ENCODE data around the gene TCERG1.

The TCERG1 gene

DNA sequence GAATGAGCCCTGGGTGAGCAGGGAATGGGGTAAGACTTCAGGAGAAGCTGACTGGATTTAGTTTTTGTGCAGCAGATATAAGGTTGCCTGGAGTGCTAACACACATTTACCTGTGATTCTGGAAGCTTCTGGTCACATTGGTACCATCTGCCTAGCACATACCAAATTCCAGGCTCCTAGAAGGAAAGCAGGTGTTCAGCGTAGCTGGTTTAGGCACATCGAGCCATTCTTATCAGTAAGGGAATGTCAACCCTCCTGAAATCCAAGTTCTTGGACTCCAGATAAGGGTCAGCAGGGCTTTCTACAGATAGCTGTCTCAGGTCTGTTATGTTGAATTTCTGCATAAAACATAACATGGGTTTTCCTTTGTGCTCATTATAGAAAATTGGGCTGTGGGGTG is 10.3 kb downstream of the TCERG1 start:
- DNase-seq (ENCODE audit: low read depth): no peak

DNA sequence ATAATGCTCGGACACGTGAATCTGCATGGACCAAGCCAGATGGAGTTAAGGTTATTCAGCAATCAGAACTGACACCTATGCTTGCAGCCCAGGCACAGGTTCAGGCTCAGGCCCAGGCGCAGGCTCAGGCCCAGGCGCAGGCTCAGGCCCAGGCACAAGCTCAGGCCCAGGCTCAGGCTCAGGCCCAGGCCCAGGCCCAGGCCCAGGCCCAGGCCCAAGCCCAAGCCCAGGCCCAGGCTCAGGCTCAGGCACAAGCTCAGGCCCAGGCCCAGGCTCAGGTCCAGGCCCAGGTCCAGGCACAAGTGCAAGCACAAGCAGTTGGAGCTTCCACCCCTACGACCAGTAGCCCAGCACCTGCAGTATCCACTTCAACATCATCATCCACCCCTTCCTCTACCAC is 11.8 kb downstream of the TCERG1 start:
- DNase-seq (ENCODE audit: low read depth): no peak

DNA sequence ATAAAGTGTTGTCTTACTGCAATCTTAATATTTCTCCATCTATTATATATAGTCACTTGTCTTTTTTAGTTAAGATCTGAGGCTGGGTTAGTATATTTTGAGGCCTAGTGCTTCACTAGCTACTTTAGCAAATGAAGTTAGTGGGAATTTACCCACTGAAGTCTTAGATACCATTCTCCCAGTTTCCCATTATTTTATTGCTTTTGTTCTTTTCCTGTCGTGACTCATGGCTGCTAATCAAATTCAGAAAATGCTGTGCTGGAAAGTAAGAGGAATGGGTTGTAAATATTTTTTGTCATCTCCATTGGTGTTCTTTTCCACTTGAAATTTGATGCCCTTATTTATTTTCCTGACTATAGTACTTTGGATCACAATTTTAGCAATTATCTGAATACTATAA is 14.2 kb downstream of the TCERG1 start:
- no peak for DNase-seq (ENCODE audit: low read depth)

DNA sequence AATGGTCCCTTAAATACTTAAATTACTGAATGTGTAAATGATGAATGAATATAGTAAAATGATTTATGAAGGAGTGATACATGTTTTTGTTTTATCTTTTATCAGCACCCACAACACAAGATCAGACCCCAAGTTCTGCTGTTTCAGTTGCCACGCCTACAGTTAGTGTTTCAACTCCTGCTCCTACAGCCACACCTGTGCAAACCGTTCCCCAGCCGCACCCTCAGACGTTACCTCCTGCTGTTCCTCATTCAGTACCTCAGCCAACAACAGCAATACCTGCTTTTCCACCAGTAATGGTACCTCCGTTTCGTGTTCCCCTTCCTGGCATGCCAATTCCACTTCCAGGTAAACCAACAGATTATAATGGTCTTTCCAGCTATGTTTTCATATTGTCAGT is 16.3 kb downstream of the TCERG1 start:
- no peak for DNase-seq (ENCODE audit: low read depth)

DNA sequence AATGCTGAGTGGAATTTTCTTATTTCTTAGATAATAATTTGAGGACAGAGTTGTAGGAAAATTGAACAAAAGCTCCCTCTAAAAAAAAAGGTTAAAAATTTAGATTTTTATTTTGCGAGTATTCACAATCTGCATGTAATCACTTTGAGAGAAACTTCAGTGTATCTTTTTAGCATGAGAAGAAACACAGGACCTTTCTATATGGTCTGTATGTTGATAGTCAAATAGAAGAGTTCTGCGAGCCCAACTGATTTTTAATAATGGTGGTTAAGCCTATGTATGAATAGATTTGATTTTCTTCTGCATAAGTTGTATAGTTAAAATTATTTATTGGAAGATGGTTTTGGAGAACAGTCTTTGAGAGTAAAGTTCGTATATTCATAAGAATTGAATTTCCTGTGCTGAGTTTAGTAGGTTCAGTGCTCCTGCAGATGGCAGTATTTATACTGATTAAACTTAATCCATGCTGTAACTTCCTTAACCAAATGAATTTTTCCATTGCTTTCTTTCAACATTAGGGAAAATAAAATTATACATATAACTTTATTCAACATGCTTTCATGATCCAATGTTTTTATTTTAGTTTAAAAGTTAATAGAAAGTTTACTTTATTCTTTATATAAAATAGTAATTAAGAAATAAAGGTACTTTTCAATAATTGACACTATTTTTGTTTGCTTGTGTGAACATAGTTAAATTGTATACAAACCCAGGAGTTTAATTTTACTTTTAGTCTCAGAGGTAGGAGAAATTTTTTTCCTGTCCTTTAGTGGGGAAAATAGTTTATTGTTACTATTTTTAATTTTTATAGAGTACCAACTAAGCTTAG is 19.6 kb downstream of the TCERG1 start:
- no peak for DNase-seq (ENCODE audit: low read depth)

DNA sequence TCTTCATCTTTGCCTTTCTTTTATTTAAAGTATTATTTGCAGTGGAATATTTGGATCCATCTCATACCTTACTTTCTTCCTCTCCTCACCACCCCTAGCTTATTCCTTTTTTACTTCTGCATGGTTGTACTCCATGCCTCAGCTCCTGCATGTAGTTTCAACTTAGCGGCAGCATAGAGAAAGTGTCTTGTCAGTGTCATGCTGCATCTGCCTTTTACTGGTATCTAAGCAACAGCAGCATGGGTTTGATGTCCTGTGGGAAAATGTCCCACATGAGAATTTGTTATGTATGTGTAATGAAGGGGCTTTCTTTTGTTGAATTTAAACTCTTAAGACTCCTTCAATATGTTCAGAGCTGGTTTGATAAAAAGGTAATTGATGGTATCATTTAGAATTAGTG is 20.6 kb downstream of the TCERG1 start:
- no peak for DNase-seq (ENCODE audit: low read depth)

DNA sequence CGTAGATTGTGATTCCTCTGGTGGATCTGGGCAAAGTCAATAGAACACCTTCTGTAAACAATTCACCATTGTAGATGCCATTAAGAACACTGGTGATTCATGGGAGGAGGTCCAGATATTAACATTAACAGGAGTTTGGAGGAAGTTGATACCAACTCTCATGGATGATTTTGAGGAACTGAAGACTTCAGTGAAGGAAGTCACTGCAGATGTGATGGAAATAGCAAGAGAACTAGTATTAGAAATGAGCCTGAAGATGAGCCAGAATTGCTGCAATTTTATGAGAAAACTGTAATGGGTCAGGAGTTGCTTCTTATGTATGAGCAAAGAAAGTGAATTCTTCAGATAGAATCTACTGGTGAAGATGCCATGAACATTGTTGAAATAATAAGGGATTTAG is 26.9 kb downstream of the TCERG1 start:
- no peak for DNase-seq (ENCODE audit: low read depth)

DNA sequence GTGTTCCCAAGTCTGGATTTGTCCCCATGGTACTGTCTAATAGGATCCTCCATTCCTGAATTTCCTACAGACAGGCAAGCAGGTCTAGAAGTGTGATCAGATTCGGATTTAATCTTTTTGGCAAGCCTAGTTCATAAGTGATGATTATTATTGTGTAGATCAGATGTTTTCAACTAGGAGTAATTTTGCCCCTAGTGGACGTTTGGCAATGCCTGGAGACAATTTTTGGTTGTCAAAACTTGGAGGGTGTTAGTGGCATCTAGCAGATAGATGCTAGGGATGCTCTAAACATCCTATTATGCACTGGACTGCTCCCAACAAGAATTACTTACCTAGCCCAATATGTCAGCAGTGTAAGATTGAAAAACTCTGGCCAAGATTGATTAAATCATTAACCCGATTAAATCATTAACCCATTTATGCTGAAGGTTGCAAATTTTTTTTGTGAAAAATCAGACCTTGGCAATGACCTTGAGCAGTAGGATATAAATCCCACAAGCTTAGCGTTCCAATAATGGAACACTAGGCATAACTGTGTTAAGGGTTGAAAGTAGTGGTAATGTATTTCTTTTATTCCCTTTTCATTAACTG is 28.2 kb downstream of the TCERG1 start:
- DNase-seq (ENCODE audit: low read depth): no peak

DNA sequence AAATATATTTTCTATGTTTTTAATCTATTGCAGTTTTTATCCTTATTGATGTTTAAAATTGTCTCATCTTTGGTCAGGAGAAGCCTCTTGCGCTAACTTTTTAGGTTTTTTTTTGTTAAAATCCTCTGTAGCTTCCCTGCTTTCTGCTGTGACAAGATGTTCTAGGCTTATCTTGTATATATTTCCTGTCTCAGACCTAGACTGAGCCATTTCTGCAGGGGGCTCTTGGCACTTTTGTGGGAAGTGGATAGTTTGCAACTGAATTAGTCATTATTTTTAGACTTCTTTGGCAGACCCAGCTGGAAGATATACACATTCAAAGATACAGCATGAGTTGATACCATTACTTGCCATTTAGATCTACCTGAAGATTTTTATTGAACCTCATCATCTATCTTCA is 28.8 kb downstream of the TCERG1 start:
- no peak for DNase-seq (ENCODE audit: low read depth)

DNA sequence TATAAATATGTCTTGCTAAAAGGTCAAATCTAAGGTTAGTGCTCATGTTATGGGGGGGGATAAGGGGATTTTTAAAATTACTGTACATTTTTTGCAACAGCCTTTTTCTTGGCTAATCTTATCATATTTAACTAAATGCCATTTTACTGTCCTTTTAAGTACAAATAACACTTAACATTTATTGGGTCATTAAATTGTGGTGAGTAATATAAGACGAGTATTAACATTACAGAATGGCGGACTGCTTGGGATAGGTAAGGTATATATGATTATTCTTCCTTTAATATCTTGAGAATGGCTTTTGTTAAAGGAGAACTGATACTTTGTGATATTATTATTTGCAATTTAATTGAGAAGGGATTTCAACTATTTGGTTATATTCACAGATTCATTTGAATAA is 35.6 kb downstream of the TCERG1 start:
- no peak for DNase-seq (ENCODE audit: low read depth)

DNA sequence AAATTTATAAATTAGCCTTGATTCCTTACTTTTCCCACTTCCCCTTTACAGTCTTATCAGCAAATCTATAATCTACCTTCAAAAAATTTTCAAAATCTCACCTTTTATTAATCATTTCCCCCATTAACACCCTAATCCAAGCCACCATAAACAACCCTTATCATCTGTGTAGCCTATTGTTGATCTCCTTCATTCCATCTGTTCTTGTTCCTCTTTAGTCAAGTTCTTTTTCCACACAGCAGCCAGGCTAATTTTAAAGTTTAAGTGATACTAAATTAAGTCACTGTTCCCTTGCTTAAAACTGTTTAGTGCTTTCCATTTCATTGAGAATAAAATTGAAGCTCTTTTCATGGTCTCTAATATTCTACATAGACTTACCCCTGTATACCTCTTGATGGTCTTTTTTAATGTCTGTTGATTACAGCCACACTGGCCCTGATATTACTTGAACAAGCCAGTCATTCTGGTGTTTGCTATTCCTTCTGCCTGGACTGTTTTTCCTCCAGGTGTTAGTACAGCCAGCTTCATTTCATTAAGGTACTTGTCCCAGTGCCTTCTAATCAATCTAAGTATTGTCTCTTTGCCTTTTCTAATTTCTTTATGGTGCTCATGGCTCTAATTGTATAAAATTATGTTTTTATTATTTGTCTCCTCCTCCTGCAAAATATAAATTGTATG is 37.7 kb downstream of the TCERG1 start:
- DNase-seq (ENCODE audit: low read depth): no peak

DNA sequence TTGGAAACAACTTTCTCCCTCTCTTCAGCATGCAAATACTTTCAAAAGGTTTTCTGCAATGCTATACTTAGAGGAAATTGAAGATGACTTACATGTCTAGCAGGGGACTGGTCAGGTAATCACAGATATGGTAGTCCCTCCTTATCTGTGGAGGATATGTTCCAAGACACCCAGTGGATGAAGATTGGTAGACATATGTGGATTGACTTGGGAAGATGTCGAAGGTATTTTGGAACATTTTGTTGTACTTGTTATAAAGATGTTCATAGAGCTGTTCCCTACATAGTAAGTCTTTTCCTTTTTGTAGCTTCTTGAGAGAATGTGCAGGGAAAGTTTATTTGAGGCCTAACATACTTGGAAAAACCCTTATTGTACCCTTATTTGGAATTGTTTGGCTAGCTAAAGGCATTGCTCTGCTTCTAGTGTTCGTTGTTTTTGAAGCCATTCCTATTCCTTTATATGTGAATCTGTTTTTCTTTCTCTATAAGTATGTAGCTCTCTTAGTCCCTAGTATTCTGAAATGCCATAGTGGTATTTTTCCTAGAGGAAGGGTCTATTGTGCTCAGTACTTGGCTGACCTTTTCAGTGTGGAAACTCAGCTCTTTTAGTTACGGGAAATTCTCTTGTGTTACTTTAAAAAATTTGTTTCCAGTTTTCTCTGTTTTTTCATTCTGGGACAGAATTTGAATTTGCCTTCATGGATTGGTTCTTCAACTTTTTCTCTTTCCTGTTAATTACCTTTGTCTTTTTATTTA is 43.1 kb downstream of the TCERG1 start:
- DNase-seq (ENCODE audit: low read depth): no peak

DNA sequence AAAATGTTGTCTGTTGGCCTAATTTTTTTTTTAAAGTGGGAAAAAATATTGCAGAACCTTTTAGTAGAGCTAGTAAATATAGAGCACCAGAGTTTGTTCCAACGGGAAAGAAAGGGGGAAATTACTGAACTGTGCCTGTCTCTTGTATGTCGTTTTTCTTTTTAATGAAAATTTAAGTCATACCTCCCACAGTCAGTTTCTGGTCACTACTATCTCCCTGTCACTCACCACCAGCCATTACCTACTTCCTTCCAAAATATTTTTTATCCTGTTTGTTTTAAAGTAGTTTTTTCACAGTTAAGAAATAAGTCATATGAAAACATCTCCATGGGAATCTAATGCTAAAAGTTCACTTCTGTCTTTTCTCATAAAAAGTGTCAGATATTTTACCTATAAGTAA is 47.5 kb downstream of the TCERG1 start:
- DNase-seq (ENCODE audit: low read depth): no peak

DNA sequence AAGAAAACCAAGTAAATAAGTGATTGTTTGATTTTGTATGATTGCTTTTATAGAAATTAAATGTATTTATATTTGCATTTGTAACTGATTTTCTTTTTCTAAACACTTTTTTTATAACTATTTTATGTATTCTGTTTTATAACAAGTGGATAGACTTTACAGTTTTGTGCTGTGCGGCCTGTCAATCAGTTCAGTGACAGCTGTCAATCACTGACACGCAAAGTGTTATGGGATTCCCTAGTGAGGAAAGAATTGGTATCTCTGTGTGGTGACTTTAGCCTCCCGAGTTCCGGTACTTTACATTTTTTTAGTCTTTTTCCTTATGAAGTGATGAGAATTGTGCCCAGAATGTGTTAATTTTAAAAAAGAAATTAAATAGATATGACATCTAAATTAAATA is 52.5 kb downstream of the TCERG1 start:
- no peak for DNase-seq (ENCODE audit: low read depth)

DNA sequence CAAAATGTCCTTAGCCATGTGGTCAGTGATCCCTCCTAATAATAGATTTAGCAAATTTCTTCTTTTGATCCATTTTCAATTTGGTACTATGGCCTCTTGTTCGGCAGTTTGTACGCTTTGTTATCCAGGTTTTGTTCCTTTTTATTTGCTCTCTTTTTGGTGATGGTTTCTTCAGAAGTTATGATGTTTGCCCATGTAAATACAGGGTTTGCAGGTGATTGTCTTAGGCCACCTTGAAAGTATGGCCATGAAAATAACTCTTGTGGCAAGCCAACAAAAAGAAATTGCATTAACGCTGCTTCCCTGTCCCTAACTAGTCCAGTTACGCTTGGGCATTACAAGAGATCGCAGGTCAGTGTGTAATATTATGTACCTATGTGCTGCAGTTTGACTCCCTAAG is 60.3 kb downstream of the TCERG1 start:
- no peak for DNase-seq (ENCODE audit: low read depth)

DNA sequence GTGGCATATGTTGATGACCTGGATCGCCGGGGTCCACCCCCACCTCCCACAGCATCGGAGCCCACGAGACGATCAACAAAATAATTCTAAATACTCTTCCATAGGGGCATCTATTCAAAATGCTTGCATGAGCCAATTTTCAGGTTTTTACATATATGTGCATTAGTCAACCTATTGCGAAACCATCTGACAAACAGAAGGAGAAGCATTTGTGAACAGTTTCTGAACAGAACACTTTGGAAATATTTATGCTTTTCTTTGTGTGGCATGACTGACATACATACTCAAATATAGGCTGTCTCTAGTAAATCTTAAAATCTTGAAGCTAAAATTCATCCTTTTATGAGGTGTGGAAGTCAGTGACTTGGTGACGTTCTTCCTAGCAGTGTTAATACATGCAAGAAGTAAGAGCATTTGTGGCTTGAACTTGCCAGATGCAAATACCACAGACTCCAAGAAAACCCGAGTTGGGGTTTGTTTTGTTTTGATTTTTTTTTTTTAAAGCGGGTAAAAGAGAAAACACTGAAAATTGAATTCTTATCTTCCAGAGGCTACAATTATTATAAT is 63.5 kb downstream of the TCERG1 start:
- no peak for DNase-seq (ENCODE audit: low read depth)

DNA sequence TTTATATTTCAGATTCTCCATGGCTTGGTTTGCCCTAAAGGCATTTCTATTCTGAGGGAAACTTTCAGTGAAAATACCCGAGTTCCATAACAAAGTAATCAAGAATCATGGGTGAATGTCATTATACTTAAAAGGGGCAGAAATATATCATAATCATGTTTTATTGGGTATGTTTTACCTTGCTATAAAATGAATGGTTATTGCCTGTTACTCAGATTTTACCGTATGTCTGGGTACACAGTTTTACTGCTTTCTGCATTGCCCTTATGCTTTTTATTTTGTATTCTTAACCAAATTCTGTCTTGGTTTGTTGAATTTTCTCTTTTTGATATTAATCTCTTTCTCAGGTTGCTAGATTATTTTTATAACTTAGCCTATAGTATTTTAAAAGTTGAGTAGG is 66.3 kb downstream of the TCERG1 start:
- no peak for DNase-seq (ENCODE audit: low read depth)

DNA sequence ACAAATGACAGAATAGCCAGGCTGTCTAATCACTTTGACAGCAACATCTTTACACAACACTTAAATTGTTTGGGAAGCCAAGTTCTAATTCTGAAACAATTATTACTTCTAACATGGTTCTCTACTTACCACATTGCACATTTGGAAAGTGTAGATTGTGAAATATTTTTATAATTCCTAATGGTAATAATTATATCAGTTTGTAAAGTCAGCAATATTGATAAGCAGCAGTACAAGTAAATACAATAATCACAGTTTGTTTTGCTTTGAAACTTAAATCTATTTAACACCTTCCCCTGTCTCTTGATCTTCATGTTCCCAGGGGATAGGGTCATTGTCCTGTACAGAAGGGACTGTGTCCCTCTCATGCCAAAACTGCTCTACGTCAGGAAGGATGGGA is 67.4 kb downstream of the TCERG1 start:
- no peak for DNase-seq (ENCODE audit: low read depth)

DNA sequence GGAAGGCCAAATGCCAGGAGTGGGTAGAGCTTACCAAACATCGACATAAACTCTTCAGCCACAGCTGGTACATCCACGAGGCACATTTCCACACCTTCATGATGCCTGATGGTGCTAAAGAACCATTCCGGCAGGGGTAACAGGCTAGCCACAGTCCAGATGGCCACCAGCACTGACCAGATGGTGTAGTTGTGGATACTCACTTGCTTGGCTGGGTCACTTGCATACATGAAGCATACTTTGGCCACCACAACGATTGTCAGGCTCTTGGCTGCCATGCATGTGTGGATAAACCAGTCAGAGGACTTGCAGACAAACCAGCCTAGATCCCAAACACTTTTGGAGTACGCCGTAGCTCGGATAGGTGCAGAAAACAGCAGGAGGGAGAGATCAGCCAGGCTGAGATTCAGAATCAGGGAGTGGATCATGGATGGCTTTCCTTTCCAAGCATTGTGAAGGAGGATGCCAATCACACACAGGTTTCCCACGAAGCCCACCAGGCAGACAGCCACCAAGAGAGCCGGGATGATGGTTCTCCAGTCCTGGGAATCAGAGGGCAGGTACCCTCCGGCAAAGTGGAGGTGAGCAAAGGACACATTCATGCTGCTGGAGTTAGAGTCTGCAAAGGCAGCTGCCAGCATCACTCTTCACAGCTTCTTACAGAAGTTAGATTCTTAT is 68.5 kb downstream of the TCERG1 start:
- no peak for DNase-seq (ENCODE audit: low read depth)

DNA sequence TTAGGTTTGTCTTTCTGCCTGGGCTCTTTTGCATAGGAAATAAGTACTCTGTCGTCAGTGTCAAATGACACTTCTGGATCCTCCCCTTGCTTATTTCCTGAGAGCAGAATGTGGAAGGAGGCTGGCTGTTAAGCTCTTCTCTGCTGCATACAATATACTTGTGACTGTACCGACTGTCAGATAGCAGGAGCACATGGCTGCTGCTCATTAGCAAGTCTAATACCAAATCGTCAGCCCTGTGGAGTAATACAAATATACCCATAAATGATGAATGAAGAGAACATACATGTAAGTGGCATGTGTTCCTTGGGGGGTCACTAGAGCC is 69.0 kb downstream of the TCERG1 start, which contains the start of gene GPR151:
TSS of gene GPR151 (minus strand) at position 40 of the 325 bp plus-strand sequence. CDS start 77 bp downstream, outside the sequence.
- DNase-seq (ENCODE audit: low read depth): no peak

DNA sequence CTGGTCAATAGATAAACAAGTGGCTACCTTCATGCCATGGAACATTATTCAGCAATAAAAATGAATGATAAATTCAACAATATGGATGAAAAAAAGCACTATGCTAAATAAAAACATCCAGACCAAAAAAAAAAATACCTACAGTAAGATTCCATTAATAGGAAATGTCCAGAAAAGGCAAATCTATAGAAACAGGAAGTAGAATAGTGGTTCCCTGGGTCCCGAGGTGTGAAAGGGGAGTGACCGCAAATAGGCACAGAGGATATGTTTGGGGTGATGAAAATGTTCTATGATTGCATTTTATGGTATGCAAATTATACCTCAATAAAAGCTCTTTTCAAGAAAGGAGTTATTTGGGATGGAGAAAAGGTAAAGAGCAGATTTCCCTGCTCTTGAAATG is 72.4 kb downstream of the TCERG1 start:
- no peak for DNase-seq (ENCODE audit: low read depth)

DNA sequence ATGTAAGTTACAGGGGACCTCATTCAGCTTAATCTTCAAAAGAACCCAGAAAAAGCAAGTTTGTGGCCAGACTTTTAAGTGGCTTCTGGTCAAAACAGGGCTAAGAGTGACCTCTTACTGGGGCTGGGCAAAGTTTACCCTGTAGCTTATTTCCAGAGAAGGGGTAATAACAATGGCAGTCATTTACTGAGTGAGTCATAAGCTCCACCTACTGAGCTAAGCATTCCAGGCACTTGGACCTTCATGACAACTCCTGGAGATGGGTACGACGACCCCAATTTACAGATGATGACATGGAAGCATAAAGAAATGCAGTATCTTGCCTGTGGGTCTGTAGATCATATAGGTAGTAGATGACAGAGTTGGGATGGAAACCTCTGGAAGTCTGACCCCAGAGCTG is 73.6 kb downstream of the TCERG1 start:
- no peak for DNase-seq (ENCODE audit: low read depth)

Measured in activated T-helper 9 cell treated with anti-CD3 and anti-CD28 coated beads, Interleukin-2, amount 50 U/mL, for 16 hours (primary cell).